GM19023 (cell line): Measurements from ENCODE around the gene CMC1.

Source experiments
- ATAC-seq: cut with Tn5 transposase; IDR thresholded peaks from one replicate; pipeline ENCODE4 v1.9.1; 2021; ENCODE audit warnings: mild to moderate bottlenecking, moderate library complexity; ENCODE audit not compliant: unreplicated experiment

The CMC1 gene

DNA sequence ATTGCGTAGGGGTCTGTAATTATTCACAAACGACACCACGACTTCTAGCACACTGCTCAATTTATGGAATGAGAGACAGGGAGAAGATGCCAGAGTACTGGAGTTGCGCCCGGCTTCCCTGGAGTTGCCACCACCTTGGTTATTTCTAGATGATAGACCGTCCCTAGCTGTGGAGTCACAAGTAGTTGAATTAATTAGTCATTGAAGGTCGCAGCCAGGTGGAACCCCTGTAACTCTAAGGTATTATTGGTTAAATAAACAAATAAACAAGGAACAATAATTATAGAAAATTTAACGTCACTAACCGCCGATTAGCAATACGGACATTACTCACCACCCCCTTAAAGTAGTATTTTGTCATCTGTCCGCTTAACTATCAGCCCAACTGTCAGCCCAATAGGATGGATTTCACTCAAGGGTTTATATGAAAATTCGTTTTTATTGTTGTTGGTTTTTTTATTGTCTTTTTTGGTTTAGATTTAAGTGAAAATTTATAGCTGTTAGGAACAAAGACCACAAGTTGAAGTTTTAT, 108.1 kb downstream of the CMC1 start:
- ATAC-seq: no peak
